Measurements from ENCODE around the gene ZNF677.
"Not testable (repeated sequence)": the region's sequence is repeated elsewhere in the genome, so short reads cannot be mapped to it uniquely, and the experiment has no call there.

Gene ZNF677

DNA sequence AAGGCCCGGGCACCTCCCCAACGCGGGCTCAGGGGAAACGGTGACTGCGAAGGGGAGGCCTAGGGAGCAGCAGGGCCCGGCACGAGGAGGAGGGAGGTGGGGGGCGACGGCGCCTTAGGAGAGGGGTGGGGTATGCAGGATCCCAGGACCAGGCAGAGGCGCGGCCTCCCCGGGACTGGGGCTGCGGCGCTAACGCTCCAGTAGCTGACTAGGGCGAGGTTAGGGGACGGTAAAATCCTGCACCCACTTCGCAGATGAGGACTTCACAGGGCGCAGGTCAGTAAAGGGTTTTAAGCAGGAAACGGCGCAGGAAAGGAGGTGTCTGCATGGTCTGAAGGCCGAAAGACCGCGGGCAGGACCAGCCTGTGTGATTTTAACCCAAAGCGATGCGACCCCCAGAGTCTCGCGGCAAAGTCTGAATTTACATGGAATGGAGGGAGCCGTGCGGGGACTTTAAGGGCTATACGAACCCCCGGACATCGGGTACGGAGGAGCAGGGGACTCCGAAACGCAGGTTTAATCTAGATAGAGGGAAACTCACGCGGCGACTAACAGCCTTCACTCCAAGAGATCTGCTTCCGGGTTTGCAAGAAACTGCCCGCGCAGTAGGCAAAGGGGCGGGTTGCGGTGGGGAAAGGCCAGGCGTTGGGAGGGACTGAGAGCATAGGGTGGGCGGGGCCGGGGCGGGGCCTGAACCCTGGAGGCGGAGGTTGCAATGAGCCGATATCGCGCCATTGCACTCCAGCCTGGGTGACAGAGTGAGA lies 61.7 kb downstream of the ZNF677 start, which contains the start of gene ZNF665:
TSS of gene ZNF665 (minus strand) at position 588 of the 764 bp plus-strand sequence. CDS start 10,460 bp downstream, outside the sequence.
- peak; percentile 71 to 76 for DNase-seq

DNA sequence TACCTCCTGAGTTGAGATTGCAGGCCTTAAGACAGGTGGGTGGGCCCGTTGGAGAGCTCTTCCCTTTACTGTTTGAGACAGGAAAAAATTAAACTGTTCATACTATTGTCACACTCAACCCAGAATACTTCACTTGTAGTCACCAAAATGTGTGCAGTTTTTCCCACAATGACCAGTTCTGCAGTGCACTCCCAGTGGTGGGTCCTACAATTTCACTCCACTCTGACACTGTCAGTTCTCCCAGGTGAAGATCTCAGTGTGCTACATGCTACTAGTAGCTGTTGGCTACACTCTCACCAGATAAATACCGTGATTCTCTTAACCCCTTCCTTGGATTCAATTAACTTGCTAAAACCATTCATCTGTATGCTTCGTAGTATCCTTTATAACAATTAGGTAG lies 64.4 kb downstream of the ZNF677 start:
- no peak for DNase-seq

DNA sequence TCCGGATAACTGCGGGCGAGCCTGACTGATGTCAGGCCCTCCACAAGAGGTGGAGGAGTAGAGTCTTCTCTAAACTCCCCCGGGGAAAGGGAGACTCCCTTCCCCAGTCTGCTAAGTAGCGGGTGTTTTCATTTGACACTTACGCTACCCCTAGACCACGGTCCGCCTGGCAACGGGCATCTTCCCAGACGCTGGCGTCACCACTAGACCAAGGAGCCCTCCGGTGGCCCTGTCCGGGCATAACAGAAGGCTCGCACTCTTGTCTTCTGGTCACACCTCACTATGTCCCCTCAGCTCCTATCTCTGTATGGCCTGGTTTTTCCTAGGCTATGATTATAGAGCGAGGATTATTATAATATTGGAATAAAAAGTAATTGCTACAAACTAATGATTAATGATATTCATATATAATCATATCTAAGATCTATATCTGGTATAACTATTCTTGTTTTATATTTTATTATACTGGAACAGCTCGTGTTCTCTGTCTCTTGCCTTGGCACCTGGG lies 64.9 kb downstream of the ZNF677 start:
- DNase-seq, result not testable (repeated sequence)

Data from activated CD4-positive, alpha-beta T cell treated with anti-CD3 and anti-CD28 coated beads, Interleukin-2, amount 50 U/mL, for 48 hours (primary cell).